22Rv1 (cell line): ENCODE measurements around the gene SLC25A51.

Experiments used
- CTCF ChIP-seq: fragments of 450-650 bp; IDR thresholded peaks from 2 replicates; pipeline ENCODE4 v1.5.1; 2017; ENCODE audit warnings: mild to moderate bottlenecking
- ZFX ChIP-seq: fragments of 450-650 bp; IDR thresholded peaks from 2 replicates; pipeline ENCODE4 v1.6.1; 2017; ENCODE audit warnings: antibody characterized with exemption, borderline replicate concordance

GRCh38 chr9:37921546-37922300 lies 17.8 kb upstream of the SLC25A51 start:
- TF ChIP-seq CTCF: no peak
- TF ChIP-seq ZFX: no peak
